Motor neuron (in vitro differentiated cells): Measurements from ENCODE around the gene CT47C1. TPM values are rescaled to one million over a fixed set of nuclear protein-coding genes. Genes with fewer than 3 reads are reported as not detected.

ENCODE experiments used
- ATAC-seq, 8 experiments: fragments of 200-7000 bp; cut with Tn5 transposase; replicated peaks in 6 of 8; 2 replicates each; pipeline ENCODE4 v1.8.0; 2021; ENCODE audit warnings: mild to moderate bottlenecking in 8 of 8, moderate library complexity in 8 of 8
- H3K27ac ChIP-seq, 2 donors: fragments of 250-450 bp; sonication (Bioruptor Pico); 2 replicates each; pipeline ENCODE4 v1.9.0; 2021; ENCODE audit warnings: antibody characterized with exemption in 2 of 2, mild to moderate bottlenecking in 2 of 2, moderate library complexity in 1 of 2
- H3K4me1 ChIP-seq, 2 donors: fragments of 250-450 bp; sonication (Bioruptor Pico); replicated peaks in 1 of 2; 2 replicates each; pipeline ENCODE4 v1.6.1; 2021; ENCODE audit warnings: antibody characterized with exemption in 2 of 2, mild to moderate bottlenecking in 2 of 2, moderate library complexity in 1 of 2
- H3K4me3 ChIP-seq, 5 donors: fragments of 250-450 bp; sonication (Bioruptor Pico); 2 replicates each; pipeline ENCODE4 v1.9.0; 2021; ENCODE audit warnings: antibody characterized with exemption in 5 of 5, mild to moderate bottlenecking in 5 of 5, moderate library complexity in 4 of 5
- WGBS, 10 experiments: fragments of 450-650 bp; shearing (Covaris generic); methylation state at CpG; one replicate each; pipeline ENCODE4 v1.0.0; 2022; 5-methylcytosine and 5-hydroxymethylcytosine counted together
- in situ Hi-C, 9 experiments: fragments of 400-800 bp; cut with MboI; loops; one replicate each; pipeline ENCODE4 v1.15.0; 2021; ENCODE audit warnings: low sequenced_read_pairs in 9 of 9, low pct_unique_long_range_greater_than_20kb in 2 of 9; ENCODE audit not compliant: unreplicated experiment in 9 of 9
- total RNA-seq, 8 experiments: library from RNA; unstranded; fragments of 300-600 nt; gene quantifications; 2 replicates each; pipeline versions ENCODE4 v1.2.3 to v1.2.4, GENCODE V29; 2022

The CT47C1 gene
- total RNA-seq, 8 experiments from 2014 or later = 0.57 TPM; not detected in 7

- no peak overlapping the region for H3K4me3 ChIP-seq
- 0 to 100% (median 40%) methylated on average over 1 to 3 of the region's 3 CpGs; no CpG with 5 or more reads in 5 of the 10 experiments for WGBS, 10 experiments
- in situ Hi-C loops = no loop called here
- H3K4me1 ChIP-seq = no peaks in the 10 kb centered on the region
- ATAC-seq = no peak
- no peak overlapping the region for H3K27ac ChIP-seq
Measured at GRCh38 chrX:119084766-119085165, 12.0 kb downstream of the CT47C1 start.

GRCh38 chrX:119087121-119087520 lies 14.3 kb downstream of the CT47C1 start:
- H3K27ac ChIP-seq = no peak overlapping the region
- H3K4me1 ChIP-seq = no peaks in the 10 kb centered on the region
- 0 to 86% (median 22%) methylated on average over 1 of the region's 1 CpG; no CpG with 5 or more reads in 7 of the 10 experiments for WGBS, 10 experiments
- no peak overlapping the region for H3K4me3 ChIP-seq
- ATAC-seq = no peak
- in situ Hi-C loops = no loop called here

- ATAC-seq = no peak
- Histone ChIP-seq H3K4me3 (no peak overlapping the region), H3K4me1 (no peaks in the 10 kb centered on the region), H3K27ac (no peak overlapping the region)
- WGBS, 10 experiments = 20 to 50% methylated on average over 1 of the region's 1 CpG; no CpG with 5 or more reads in 8 of the 10 experiments
- in situ Hi-C loops = no loop called here
Measured at GRCh38 chrX:119089619-119090018, 16.8 kb downstream of the CT47C1 start.

- no peaks in the 10 kb centered on the region for H3K4me1 ChIP-seq
- 33 to 80% (median 80%) methylated on average over 1 of the region's 1 CpG; no CpG with 5 or more reads in 7 of the 10 experiments for WGBS, 10 experiments
- no peak for ATAC-seq
- no peak overlapping the region for H3K4me3 ChIP-seq
- in situ Hi-C loops = no loop called here
- H3K27ac ChIP-seq = no peak overlapping the region
Measured at GRCh38 chrX:119090627-119091026, 17.8 kb downstream of the CT47C1 start.

- 27 to 90% (median 40%) methylated on average over 1 to 5 of the region's 7 CpGs; no CpG with 5 or more reads in 5 of the 10 experiments for WGBS, 10 experiments
Measured at GRCh38 chrX:119093991-119094735, 21.4 kb downstream of the CT47C1 start.

GRCh38 chrX:119094819-119095218 lies 22.0 kb downstream of the CT47C1 start:
- 40 to 49% methylated on average over 2 to 3 of the region's 3 CpGs; no CpG with 5 or more reads in 8 of the 10 experiments for WGBS, 10 experiments
- Histone ChIP-seq H3K27ac (no peak overlapping the region), H3K4me1 (no peaks in the 10 kb centered on the region), H3K4me3 (no peak overlapping the region)
- ATAC-seq = no peak
- in situ Hi-C loops = no loop called here

More at GRCh38 chrX:119093991-119094735, 21.4 kb downstream of the CT47C1 start:
- H3K27ac ChIP-seq = no peak overlapping the region
- H3K4me3 ChIP-seq = no peak overlapping the region
- in situ Hi-C loops = no loop called here
- ATAC-seq = peak in 1 of 8 experiments; percentile 78
- H3K4me1 ChIP-seq = no peaks in the 10 kb centered on the region

- no peak for ATAC-seq
- in situ Hi-C loops = no loop called here
Measured at GRCh38 chrX:119095936-119096335, 23.1 kb downstream of the CT47C1 start.

GRCh38 chrX:119101168-119101567 lies 28.4 kb downstream of the CT47C1 start:
- H3K4me1 ChIP-seq = no peaks in the 10 kb centered on the region
- H3K4me3 ChIP-seq = no peak overlapping the region
- no peak overlapping the region for H3K27ac ChIP-seq
- no peak for ATAC-seq
- WGBS, 10 experiments = 50% methylated on average over 1 of the region's 1 CpG; no CpG with 5 or more reads in 9 of the 10 experiments
- in situ Hi-C loops = no loop called here

More at GRCh38 chrX:119095936-119096335, 23.1 kb downstream of the CT47C1 start:
- Histone ChIP-seq H3K4me3 (no peak overlapping the region), H3K27ac (no peak overlapping the region), H3K4me1 (no peaks in the 10 kb centered on the region)

- no peak for ATAC-seq
- H3K4me1 ChIP-seq = no peaks in the 10 kb centered on the region
- in situ Hi-C loops = no loop called here
- no peak overlapping the region for H3K4me3 ChIP-seq
- H3K27ac ChIP-seq = no peak overlapping the region
Measured at GRCh38 chrX:119105826-119106225, 33.0 kb downstream of the CT47C1 start.

- ATAC-seq = no peak
- in situ Hi-C loops = no loop called here
- no peaks in the 10 kb centered on the region for H3K4me1 ChIP-seq
- no peak overlapping the region for H3K27ac ChIP-seq
- H3K4me3 ChIP-seq = no peak overlapping the region
Measured at GRCh38 chrX:119107206-119107605, 34.4 kb downstream of the CT47C1 start.

- no peak overlapping the region for H3K27ac ChIP-seq
- no peaks in the 10 kb centered on the region for H3K4me1 ChIP-seq
- ATAC-seq = peak in 5 of 8 experiments; percentile 47 to 92 (median 73)
- 0 to 83% (median 11%) methylated on average over 1 to 6 of the region's 6 CpGs; no CpG with 5 or more reads in 4 of the 10 experiments for WGBS, 10 experiments
- no peak overlapping the region for H3K4me3 ChIP-seq
- in situ Hi-C loops = no loop called here
Measured at GRCh38 chrX:119118780-119119395, 46.1 kb downstream of the CT47C1 start.

- in situ Hi-C loops = no loop called here
- Histone ChIP-seq H3K4me3 (no peak overlapping the region), H3K4me1 (no peaks in the 10 kb centered on the region), H3K27ac (no peak overlapping the region)
- ATAC-seq = peak in 4 of 8 experiments; percentile 28 to 58 (median 40)
- WGBS, 10 experiments = 56 to 100% (median 79%) methylated on average over 1 of the region's 1 CpG; no CpG with 5 or more reads in 6 of the 10 experiments
Measured at GRCh38 chrX:119121341-119121740, 48.5 kb downstream of the CT47C1 start.
